ENCODE results near the gene HOXA4. TPM values are rescaled to one million over a fixed set of nuclear protein-coding genes. Genes with fewer than 3 reads are reported as not detected.

HOXA4 gene
- total RNA-seq, 1 experiment from 2014 or later: 2.0 TPM

GRCh38 chr7:27093184-27093895 is 37.2 kb downstream of the HOXA4 start:
- intact Hi-C loops (cut with micrococcal nuclease): no loop called here
- DNase-seq (ENCODE audit: low read depth, low spot score): no peak
- Histone ChIP-seq H3K4me1 (ENCODE audit: control insufficient read depth in 1 of 2, insufficient read depth in 2 of 2, low read length in 2 of 2) (peaks cover 10 to 19% of the 10 kb centered on the region in 2 experiments; a peak in 3 of 4 replicates), H3K4me3 (replicated peaks in 1 of 2; ENCODE audit: low read depth in 1 of 2, low read length in 2 of 2) (no peak overlapping the region), H3K9me3 (ENCODE audit: control insufficient read depth in 1 of 2, insufficient read depth in 1 of 2, low read depth in 1 of 2, low read length in 2 of 2) (no peaks in the 10 kb centered on the region), H3K9me2 (ENCODE audit: insufficient read depth) (no peaks in the 10 kb centered on the region), H3K4me2 (ENCODE audit: low read length) (no peak overlapping the region), H3K36me3 (ENCODE audit: control insufficient read depth in 1 of 2, insufficient read depth in 2 of 2, low read length in 2 of 2) (no peaks in the 10 kb centered on the region), H2AFZ (ENCODE audit: low read depth, low read length, poor library complexity, severe bottlenecking) (no peak overlapping the region), H3K79me2 (ENCODE audit: insufficient read depth, low read length) (peaks cover 19% of the 10 kb centered on the region), H3K9ac (ENCODE audit: low read length) (no peak overlapping the region), H3K27me3 (ENCODE audit: insufficient read depth, low read length) (no peaks in the 10 kb centered on the region), H3K27ac (ENCODE audit: low read depth, low read length) (no peak overlapping the region), H4K20me1 (ENCODE audit: insufficient read depth) (no peaks in the 10 kb centered on the region)
- no peak for ATAC-seq
- ChIA-PET RAD21 (ENCODE audit: low non-redundant PET in 1 of 2, low total read pairs in 2 of 2, uncharacterized antibody in 2 of 2, unreplicated experiment in 2 of 2) (no interaction called here), CTCF (interaction anchor here (0.6 kb wide), 1 partner anchor 47 kb away, joined by 3 read pairs; no protein-coding TSS in a partner anchor), POLR2A (interaction anchor here (1.6 kb wide), 1 partner anchor 9 kb away, joined by 5 read pairs; no protein-coding TSS in a partner anchor)
- TF ChIP-seq ELF1 (IDR thresholded peaks at IDR 0.05; ENCODE audit: borderline replicate concordance, low read depth) (no peak), CEBPB (IDR thresholded peaks at IDR 0.05; ENCODE audit: low read depth) (no peak), YY1 (IDR thresholded peaks at IDR 0.05; ENCODE audit: extremely low read depth, insufficient replicate concordance, low read depth, low read length) (no peak), RAD21 (IDR thresholded peaks at IDR 0.05; ENCODE audit: low read depth) (no peak), JUND (IDR thresholded peaks at IDR 0.05) (no peak), TCF7L2 (IDR thresholded peaks at IDR 0.05; ENCODE audit: borderline replicate concordance, extremely low read depth, insufficient read depth, insufficient read length) (no peak), REST (IDR thresholded peaks at IDR 0.05; ENCODE audit: low read depth) (no peak), MAX (IDR thresholded peaks at IDR 0.05) (no peak), CTCF (IDR thresholded peaks at IDR 0.05 in 2 of 3, conservative IDR thresholded peaks at IDR 0.05 in 1 of 3; ENCODE audit: borderline replicate concordance in 1 of 3, insufficient read depth in 1 of 3, low read depth in 2 of 3, low read length in 2 of 3) (no peak), CBX3 (IDR thresholded peaks at IDR 0.05; ENCODE audit: low read depth) (no peak), ZFX (IDR thresholded peaks at IDR 0.05) (no peak), ATF3 (IDR thresholded peaks at IDR 0.05) (no peak), SP1 (IDR thresholded peaks at IDR 0.05; ENCODE audit: low read depth) (no peak), EZH2 (IDR thresholded peaks at IDR 0.05) (no peak), EGR1 (IDR thresholded peaks at IDR 0.05; ENCODE audit: low read depth) (no peak)
- BruUV-seq (replicated peaks): no TSS peak
